ENCODE data around the gene MBTD1.
"Not testable (repeated sequence)": the region's sequence is repeated elsewhere in the genome, so short reads cannot be mapped to it uniquely, and the experiment has no call there.

MBTD1 gene

DNA sequence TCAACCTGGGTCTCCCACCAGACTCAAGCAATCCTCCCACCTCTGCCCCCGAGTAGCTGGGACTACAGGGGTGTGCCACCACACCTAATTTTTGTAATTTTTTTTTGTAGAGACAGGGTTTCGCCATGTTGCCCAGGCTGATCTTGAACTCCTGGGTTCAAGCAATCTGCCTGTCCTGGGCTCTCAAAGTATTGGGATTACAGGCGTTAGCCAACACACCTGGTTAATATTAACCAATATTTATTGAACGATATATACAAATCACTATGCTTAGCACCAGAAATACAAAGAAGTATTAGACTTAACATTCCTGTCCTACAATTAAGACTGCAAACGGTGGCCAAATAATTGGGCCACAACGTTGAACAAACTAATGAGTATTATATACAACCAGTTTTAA, 4.2 kb downstream of the MBTD1 start:
- DNase-seq, result no peak

DNA sequence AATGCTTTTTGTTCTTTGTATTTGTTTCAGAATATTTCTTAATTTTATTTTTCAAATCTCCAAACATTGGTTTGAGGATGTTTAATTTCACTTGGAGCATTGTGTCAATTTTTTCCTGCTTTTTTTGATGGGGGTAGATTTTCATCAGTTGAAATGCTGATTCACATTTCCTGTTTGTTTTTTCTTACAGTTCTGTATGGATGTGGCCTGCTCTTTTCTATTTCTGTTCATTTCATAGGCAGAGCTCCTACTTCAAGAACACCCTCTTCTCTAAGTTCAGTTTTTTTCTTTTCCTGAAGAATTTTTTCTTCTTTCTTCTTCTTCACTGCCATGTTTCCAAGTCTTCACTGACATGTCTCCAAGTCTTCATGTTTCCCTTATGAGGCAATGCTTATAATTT, 8.8 kb downstream of the MBTD1 start:
- DNase-seq, result no peak

DNA sequence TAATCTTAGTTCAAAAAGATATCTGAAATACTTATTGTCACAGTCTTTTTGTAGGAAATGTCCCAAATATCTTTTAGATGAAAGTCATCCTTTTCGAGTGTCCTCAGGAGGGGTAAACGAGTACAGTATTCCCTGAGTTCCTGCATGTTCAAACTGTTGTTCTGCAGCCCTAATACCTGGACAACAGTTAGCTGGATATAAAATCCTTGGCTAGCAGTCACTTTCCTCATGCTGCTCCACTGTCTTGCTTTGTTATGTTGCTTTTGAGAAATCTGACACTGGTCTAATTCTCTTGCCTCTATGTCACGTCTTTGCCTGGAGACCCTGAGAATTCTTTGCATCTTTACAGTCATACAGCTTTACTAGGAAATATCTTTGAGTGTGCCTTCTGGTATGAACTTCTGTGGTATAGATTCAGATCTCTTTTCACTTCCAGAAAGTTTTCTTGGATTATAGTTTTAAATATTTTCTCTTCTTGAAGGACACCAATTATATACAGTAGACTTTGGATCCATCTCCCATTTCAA, 9.5 kb downstream of the MBTD1 start:
- no peak for DNase-seq

DNA sequence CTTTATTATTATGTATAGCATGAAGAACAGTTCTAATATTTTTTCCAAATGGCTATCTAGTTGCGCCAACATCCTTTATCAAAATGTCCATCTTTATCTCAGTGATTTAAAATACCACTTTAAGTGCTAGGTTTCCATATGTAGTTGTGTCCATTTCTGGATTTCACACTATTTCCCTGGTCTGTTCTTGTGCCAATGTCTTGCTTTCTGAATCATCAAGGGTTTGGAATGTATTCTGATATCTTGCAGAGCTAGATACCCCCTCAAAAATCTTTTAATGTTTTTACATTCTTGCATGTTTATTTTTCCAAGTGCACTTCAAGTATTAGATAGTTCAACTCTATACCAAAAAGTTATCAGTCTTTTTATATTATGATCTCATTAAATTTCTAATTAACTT, 14.3 kb downstream of the MBTD1 start:
- DNase-seq, result no peak

DNA sequence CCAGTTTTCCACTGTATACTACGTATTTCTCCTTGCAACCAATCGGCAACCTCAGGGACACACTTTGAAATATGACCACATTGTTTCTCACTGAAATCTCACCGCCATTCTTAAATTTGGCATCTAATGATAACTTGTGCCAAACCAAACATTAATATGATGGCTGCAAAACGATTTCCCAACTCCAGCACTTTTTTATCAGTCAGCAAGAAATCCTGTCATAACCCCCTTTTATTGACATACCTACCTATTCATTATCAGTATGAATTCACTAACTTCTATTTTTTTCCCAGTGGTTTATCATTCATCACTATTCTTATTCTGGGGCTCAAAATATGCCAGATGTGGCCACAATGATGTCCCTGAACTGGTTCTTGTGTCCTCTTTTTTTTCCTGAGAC, 15.8 kb downstream of the MBTD1 start:
- no peak for DNase-seq

DNA sequence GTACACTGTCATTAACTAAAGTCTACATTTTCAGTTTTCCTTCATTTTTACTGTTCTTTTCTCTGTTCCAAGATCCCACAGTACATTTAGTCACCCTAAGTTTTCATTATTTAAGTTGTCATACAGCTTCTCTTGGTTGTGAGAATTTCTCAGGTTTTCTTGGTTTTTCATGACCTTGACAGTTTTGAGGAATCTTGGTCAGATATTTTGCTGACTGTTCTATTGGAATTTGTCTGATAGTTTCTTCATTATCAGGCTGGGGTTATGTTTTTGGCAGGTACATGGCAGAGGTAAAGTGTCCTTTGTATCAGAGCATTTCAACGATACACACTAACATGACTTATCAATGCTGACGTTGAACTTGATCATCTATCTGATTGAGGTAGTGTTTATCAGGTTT, 19.6 kb downstream of the MBTD1 start:
- DNase-seq, result no peak

DNA sequence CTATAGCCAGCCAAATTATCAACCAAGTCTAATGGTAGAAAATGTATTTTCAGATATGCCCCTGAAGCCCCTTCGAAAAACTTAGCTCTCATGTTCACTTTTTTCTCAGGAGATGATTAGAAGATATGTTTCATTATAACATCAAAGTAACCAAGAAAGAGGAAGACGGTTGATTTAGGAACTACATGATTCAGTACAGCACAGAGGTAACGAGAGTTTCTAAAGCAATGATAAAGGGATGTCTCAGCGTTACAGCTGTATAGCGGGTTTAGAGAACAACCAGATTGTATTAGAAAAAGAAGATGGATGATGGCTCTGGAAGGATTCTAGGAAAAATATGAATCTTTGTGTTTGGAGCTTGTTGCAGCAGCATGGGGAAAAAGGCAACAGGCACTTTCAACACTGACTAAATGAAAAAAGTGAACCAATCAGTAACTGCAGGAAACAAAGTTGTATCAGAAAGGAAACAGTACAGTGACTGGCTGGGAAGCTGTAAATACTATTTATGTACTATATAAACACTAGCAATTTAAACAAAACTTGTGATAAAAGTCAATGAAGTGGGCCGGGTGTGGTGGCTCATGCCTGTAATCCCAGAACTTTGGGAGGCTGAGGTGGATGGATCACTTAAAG, 21.5 kb downstream of the MBTD1 start:
- no peak for DNase-seq

DNA sequence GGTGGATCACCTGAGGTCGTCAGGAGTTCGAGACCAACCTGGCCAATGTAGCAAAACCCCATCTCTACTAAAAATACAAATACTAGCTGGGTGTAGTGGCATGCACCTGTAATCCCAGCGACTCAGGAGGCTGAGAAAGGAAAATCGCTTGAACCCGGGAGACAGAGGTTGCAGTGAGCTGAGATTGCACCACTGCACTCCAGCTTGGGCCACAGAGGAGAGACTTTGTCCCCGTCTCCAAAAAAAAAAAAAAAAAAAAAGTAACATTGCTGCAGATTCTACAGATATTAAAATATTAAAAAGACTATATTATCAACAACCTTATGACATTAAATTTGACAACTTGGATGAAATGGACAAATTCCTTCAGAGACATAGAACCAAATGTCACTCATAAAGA, 25.7 kb downstream of the MBTD1 start:
- no peak for DNase-seq

DNA sequence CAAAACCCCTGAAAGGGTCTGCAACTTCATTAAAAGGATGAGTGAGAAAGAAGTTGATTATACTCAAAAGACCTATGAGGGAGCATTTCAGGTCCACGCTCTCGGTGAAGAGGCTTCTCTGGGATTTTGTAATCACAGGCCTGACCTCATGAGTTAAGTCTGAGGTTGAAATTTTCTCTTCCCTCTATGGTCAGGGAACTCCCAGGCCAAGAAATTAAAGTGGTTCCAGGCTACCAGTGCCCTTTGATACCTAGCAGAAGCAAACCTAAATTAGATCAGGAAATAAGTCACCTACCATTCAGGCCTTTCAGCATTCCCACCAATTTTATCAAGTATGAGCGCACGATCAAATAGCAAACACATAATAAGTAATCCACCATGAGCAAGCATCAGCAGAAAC, 27.9 kb downstream of the MBTD1 start:
- DNase-seq, result no peak

DNA sequence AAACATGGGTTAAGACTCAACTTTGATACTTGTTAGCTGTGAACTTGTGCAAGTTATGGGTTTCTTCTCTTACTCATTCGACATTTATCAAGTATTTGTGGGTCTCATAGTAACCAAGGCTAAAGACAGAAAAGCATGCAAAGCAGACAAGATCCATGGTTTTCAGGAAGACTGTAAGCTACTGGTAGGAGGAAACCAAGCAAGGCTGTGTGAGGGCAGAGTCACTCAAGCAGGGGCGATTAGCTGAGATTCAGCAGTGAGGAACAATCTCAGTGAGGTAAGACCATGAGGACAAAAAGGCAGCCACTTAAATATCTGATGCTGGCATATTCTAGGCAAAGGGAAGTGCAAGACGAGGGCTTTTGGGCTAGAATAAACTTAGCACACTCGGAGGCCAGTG, 29.5 kb downstream of the MBTD1 start:
- no peak for DNase-seq

DNA sequence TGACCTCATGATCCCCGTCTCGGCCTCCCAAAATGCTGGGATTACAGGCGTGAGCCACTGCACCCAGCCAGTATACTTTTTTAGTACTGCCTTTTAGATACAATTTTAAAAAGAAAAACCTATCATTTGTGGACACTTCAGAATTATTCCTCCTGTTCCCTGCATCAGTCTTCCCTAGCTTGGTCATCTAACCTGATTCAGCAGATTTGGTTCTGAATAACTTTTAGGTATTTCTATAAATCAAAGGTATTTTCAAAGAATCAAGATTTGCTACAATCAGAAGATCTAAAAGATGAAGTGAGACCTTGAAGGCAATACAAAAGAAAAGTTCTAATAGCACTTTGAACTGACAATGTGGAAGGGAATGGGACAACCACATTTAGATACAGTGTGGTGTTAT, 30.0 kb downstream of the MBTD1 start:
- no peak for DNase-seq

DNA sequence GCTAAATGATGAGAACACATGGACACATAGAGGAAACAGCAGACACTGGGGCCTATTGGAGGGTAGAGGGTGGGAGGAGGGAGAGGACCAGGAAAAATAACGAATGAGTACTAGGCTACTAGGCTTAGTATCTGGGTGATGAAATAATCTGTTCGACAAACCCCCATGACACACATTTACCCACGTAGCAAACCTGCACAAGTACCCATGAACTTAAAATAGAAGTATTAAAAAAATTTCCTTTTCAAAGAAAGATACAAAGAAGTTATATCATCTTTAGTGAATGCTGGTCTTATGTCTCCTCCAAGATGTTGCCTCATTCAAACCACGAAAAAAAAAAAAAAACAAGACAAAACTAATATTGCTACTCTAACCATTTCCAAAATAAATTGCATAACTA, 31.7 kb downstream of the MBTD1 start:
- DNase-seq, result no peak

DNA sequence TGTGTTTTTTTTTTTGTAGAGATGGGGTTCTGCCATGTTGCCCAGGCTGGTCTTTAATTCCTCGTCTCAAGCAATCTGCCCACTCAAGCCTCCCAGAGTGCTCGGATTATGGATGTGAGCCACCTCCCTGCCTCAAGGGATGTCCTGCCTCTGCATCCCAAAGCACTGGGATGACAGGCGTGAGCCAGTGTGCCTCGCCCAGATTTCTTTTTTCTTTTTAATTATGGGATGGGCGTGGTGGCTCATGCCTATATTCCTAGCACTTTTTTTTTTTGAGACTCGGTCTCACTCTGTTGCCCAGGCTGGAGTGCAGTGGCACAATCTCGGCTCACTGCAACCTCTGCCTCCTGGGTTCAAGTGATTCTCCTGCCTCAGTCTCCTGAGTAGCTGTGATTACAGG, 34.3 kb downstream of the MBTD1 start:
- not testable (repeated sequence) for DNase-seq

DNA sequence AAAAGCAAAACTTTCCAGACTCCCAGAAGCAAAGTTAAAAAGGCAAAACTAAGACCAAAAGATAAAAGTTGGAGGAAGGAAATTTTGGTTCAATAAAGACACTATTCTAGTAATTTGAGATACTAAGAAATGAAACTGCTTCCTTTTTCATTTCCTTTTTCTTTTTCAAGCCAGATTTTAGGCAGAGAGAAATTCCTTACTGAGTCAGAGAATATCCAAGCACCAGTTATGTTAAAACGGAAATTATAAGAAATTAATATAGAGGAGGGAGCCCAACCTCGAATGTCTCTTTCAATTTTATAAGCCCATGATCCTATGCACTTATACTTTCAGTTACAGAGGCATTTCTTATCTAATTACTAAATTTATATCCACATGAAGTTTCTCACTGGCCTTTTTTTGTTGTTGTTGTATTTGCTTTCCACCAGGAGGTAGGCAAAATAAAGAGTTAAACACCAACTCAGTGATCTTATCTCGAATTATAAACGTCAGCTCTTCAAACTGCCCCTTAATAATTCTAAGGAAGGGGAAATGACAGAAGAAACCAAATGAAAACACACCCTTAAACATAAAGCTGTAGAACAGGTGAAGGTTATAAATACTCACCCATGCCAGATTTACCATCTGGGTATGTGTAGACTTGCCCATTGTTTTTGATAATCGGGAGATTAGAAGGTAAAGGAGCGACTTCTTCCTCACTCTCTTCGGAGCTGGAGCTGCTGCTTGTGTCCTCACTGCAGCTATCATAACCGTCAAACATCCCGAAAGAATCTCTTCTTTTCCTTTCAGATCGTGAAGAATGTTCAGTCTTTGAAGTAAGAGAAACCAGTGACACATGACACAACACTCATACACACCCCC, 35.2 kb downstream of the MBTD1 start:
- no peak for DNase-seq

DNA sequence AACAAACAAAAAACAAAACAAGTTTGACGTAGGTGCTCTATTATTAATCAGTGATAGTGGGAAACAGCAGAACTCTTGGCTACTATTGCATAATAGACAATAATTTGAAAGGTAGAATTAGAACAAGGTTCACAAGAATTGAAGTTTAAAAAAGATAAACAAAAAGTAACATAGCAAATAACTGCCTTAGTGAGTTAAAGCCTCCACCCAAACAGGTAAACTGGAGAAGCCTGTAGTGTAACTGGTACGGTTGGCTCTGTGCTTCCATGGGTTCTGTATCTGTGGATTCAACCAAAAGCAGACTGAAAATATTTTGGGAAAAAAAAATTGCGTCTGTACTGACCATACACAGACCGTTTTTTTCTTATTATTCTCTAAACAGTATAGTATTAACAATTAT, 38.5 kb downstream of the MBTD1 start:
- DNase-seq, result no peak

DNA sequence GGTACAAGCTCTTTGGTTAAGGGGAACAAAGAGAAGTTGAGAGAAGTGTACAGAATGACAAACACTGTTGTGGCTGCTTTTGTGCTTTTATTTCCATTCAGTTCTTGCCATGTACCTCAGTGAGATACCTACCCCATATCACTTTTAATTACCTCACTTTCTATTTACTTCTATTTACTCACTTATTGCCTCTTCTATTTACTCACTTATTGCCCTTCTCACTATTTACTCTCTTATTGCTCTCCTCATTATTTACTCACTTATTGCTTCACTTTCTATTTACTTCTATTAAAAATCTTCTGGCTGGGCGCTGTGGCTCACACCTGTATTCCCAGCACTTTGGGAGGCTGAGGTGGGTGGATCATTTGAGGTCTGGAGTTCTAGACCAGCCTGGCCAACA, 41.9 kb downstream of the MBTD1 start:
- no peak for DNase-seq

DNA sequence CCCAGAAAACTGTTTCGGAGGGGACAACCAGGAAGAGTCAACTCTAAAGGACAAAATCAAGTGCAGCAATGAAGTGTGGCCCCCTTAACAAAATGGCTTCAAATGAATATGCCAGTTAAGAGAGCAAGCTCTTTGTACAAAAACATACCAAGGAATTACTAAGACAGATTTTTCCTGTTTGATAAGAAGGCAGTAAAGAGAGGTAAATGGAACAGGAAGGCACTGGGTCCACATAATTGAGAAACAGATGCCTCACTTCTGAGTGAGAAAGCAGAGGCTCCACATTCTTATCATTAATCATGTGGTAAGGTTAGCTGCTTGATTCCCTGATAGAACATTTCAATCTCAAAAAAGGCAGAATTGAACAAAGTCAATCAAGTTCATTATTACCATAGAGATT, 44.9 kb downstream of the MBTD1 start:
- DNase-seq, result no peak

DNA sequence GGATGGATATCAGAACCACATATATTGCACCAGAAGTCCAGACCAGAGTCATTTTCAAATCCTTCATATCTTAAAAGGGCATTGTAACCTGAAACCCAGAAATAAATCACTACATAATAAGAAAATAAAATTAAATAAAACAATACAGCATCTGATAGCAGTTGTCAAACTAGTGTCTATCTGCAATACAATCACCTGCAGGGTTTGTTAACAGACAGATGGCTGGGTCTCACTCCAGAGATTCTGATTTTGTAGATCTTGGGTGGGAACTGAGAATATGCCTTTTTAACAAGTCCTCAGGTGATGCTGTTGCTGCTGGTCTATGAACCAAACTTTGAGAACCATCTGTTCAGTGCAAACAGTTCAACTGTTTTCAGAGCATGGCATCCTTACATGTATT, 56.0 kb downstream of the MBTD1 start:
- DNase-seq, result no peak

DNA sequence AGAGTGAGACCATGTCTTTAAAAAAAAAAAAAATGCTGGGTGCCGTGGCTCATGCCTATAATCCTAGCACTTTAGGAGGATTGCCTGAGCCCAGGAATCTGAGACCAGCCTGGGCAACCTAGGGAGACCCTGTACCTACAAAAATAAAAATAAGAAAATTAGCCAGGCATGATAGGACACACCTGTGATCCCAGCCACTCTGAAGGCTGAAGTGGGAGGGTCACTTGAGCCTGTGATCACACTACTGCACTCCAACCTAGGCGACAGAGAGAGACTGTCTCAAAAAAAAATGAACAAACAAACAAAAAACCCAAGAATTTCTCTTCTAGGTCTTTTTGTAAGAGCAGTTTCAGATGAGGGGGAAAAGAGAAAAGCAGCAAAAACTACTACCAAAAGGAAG, 59.0 kb downstream of the MBTD1 start:
- DNase-seq, result no peak

DNA sequence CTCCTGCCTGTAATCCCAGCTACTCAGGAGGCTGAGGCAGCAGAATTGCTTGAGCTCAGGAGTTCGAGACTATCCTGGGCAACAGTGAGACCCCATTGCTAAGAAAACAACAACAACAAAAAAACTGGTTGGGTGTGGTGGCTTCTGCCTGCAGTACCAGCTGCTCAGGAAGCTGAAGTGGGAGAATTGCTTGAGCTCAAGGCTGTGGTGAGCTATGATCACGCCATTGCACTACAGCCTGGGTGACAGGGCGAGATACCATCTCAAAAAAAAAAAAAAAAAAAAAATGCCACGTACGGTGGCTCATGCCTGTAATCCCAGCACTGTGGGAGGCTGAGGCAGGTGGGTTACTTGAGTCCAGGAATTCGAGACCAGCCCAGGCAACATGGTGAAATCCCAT, 59.6 kb downstream of the MBTD1 start:
- no peak for DNase-seq

DNA sequence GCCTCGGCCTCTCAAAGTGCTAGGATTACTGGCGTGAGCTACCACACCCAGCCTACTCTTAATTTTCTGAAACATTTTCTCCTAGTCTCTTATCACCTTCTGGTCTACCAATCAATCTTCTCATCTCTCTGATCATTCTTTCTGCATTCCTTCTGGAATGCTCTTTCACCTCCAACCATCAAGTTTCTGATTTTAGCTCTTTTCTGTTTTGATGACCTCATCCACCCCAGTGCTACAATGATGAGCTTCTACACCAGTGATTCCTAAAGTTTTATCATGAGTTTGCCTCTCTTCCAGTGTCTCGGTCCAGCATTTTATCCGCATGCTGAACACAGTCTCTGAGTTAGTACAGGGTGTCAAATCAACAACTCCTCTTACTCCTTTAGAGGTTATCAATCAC, 62.1 kb downstream of the MBTD1 start:
- DNase-seq, result no peak

DNA sequence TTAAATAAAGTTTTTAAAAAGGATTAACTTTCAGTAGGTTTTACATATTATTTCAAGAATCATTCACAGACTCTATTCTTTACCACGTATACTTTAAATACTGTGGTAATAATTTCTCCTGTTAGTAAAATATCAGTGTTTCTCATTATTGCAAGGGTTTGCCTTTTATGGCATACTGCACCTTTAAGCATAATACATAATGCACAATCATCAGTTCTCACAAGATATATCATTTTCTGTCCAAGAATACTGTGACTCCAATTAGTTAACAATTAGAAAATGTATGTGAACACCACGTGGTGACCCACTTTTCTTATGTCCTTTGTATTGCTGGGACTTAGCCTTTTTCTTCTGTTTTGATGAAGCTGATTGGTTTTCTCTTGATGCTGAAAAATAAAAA, 68.0 kb downstream of the MBTD1 start:
- no peak for DNase-seq

DNA sequence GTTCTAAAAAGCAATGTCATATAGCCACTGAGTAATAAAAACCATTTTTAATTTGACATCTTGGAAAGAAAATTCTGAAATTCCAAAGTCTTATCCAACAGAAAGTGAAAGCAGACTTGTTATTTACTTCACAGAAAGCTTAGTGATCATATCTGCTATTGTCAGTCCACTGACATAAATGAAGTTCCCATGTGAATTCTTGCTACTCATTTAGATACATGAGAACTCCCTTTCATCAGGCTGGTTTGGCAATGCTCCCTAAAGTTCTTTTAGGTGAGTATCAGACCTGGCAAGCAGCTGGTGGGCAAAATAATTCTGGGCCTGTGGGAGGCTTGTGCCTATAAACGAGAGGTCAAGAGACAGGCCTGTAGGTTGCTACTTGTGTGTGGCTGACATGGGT, 70.2 kb downstream of the MBTD1 start:
- DNase-seq, result no peak
